Naive thymus-derived CD4-positive, alpha-beta T cell (primary cell): ENCODE measurements around the gene FIGN. TPM values are rescaled to one million over a fixed set of nuclear protein-coding genes. Genes with fewer than 3 reads are reported as not detected.

Source experiments
- ATAC-seq: fragments of 150-1000 bp; cut with Tn5 transposase; 2 replicates; pipeline ENCODE4 v1.10.0; 2021; ENCODE audit warnings: mild to moderate bottlenecking, moderate library complexity
- CTCF ChIA-PET: fragments of 350-600 bp; sonication (Branson Sonifier 250); formaldehyde crosslinking; loops from one replicate; lab custom pipeline; 2021; ENCODE audit warnings: antibody characterized with exemption; lab: Charles Lee
- POLR2A ChIA-PET: fragments of 350-600 bp; sonication (Branson Sonifier 250); formaldehyde crosslinking; loops from one replicate; lab custom pipeline; 2021; ENCODE audit warnings: antibody characterized with exemption, inconsistent platforms; lab: Charles Lee
- DNase-seq, 9 donors: peaks; one replicate each; pipeline versions ENCODE4 v3.0.0 to v3.0.0-alpha.2; 2020 to 2022; ENCODE audit warnings: mixed read lengths in 1 of 9
- H3K27ac ChIP-seq: one replicate; pipeline ENCODE4 v1.7.0; 2013; ENCODE audit warnings: mild to moderate bottlenecking, low read depth, low read length, moderate library complexity
- H3K27me3 ChIP-seq, 2 donors: one replicate each; pipeline ENCODE4 v1.7.0; 2013; ENCODE audit warnings: low read length in 2 of 2, mild to moderate bottlenecking in 2 of 2, moderate library complexity in 2 of 2; ENCODE audit not compliant: control insufficient read depth in 2 of 2, insufficient read depth in 2 of 2
- H3K36me3 ChIP-seq, 3 experiments: 1 replicate in 2 of 3; 2 replicates in 1 of 3; pipeline ENCODE4 v1.7.0; 2013; ENCODE audit warnings: low read length in 3 of 3, mild to moderate bottlenecking in 3 of 3, moderate library complexity in 1 of 3; ENCODE audit not compliant: insufficient read depth in 3 of 3, control insufficient read depth in 2 of 3
- H3K4me1 ChIP-seq, 2 donors: one replicate each; pipeline ENCODE4 v1.7.0; 2013; ENCODE audit warnings: low read length in 2 of 2, mild to moderate bottlenecking in 2 of 2, moderate library complexity in 1 of 2; ENCODE audit not compliant: control insufficient read depth in 2 of 2, insufficient read depth in 2 of 2
- H3K4me3 ChIP-seq: 2 replicates; pipeline ENCODE4 v1.7.0; 2013; ENCODE audit warnings: mild to moderate bottlenecking, low read length
- H3K9me3 ChIP-seq, 3 experiments: 1 replicate in 2 of 3; 2 replicates in 1 of 3; pipeline ENCODE4 v1.7.0; 2013; ENCODE audit warnings: low read length in 3 of 3; ENCODE audit not compliant: control insufficient read depth in 2 of 3
- H3K27ac Mint-ChIP-seq, 9 donors: one replicate each; pipeline ENCODE4 v1.8.0; 2020 to 2022; ENCODE audit warnings: mixed read lengths in 9 of 9, mild to moderate bottlenecking in 8 of 9, moderate library complexity in 5 of 9, inconsistent platforms in 2 of 9
- H3K27me3 Mint-ChIP-seq, 5 donors: one replicate each; pipeline ENCODE4 v1.8.0; 2021 to 2022; ENCODE audit warnings: mixed read lengths in 5 of 5, mild to moderate bottlenecking in 1 of 5
- H3K36me3 Mint-ChIP-seq, 5 donors: one replicate each; pipeline ENCODE4 v1.8.0; 2020 to 2022; ENCODE audit warnings: mixed read lengths in 5 of 5, mild to moderate bottlenecking in 3 of 5, inconsistent platforms in 1 of 5
- H3K4me1 Mint-ChIP-seq, 7 donors: one replicate each; pipeline ENCODE4 v1.8.0; 2020 to 2022; ENCODE audit warnings: mixed read lengths in 7 of 7, mild to moderate bottlenecking in 3 of 7, inconsistent platforms in 1 of 7
- H3K4me3 Mint-ChIP-seq, 10 donors: one replicate each; pipeline ENCODE4 v1.8.0; 2020 to 2022; ENCODE audit warnings: mild to moderate bottlenecking in 10 of 10, mixed read lengths in 10 of 10, moderate library complexity in 6 of 10, inconsistent platforms in 2 of 10
- H3K9me3 Mint-ChIP-seq, 11 donors: one replicate each; pipeline ENCODE4 v1.8.0; 2020 to 2022; ENCODE audit warnings: mixed read lengths in 11 of 11, mild to moderate bottlenecking in 4 of 11, inconsistent platforms in 1 of 11, moderate library complexity in 1 of 11
- intact Hi-C, 2 donors: fragments of 100-400 bp; cut with micrococcal nuclease; formaldehyde crosslinking; loops; one replicate each; pipeline ENCODE4 v1.15.1; 2023
- polyA plus RNA-seq, 2 donors: library from polyadenylated mRNA; unstranded; fragments of 300-500 nt; fragmentation: Illumina TruSeq; gene quantifications; one replicate each; pipeline ENCODE4 v1.2.3, GENCODE V29; 2021
- total RNA-seq, 6 experiments: library from RNA in 5 of 6; stranded (reverse) in 5 of 6; gene quantifications; 1 replicate in 5 of 6; 2 replicates in 1 of 6; pipeline ENCODE4 v1.2.3 and lab custom pipeline; 2021 to 2026

Gene FIGN
- total and polyA plus RNA-seq, 7 experiments from 2014 or later: 0.05 TPM; not detected in 6

DNA sequence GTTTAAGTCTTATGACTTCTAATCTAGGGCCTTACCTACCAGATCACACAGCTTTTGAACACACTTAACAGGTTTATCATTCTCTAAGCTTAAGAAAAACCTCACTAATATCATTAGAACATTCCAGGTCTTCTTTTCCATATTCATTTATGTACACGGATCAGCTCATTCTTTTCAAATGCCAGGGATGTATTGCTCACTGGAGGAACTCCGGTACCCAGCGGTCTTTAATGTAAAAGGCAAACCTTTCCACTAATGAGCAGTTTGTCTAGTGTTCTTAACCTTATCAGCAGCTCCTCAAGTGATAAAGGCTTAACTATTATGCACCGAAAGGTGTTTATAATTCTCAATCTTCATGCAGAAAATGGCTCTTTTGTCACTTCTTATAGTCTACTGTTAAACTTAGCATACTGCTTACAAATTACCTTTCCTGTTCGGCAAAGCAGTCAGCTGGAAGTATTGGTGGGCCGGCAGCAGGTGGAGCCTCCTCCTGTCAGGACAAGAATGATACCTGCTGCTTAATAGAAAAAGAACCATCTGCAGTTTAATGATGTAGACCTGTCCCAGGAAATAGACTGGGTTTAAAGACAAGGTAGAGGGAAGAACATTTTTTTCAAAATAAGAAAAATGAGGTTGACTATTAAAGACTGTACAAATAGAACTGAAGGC is 142.7 kb downstream of the FIGN start:
- no peaks in the 10 kb centered on the region for H3K4me1 ChIP-seq
- Mint-ChIP-seq H3K27ac (no peak overlapping the region), H3K27me3 (no peaks in the 10 kb centered on the region), H3K4me1 (no peaks in the 10 kb centered on the region), H3K9me3 (peaks cover 0 to 4% (median 0%) of the 10 kb centered on the region in 11 donors), H3K36me3 (no peaks in the 10 kb centered on the region), H3K4me3 (no peak overlapping the region)
- no peaks in the 10 kb centered on the region for H3K27me3 ChIP-seq
- H3K4me3 ChIP-seq: no peak overlapping the region
- ChIA-PET CTCF (no interaction called here), POLR2A (no interaction called here)
- H3K36me3 ChIP-seq: no peaks in the 10 kb centered on the region
- H3K27ac ChIP-seq: no peak overlapping the region
- DNase-seq (no peak), ATAC-seq (no peak)
- intact Hi-C loops: no loop called here
- no peaks in the 10 kb centered on the region for H3K9me3 ChIP-seq

GRCh38 chr2:163591461-163591860 is 144.3 kb downstream of the FIGN start:
- H3K27ac Mint-ChIP-seq: no peak overlapping the region
- no peaks in the 10 kb centered on the region for H3K27me3 Mint-ChIP-seq
- Histone ChIP-seq H3K4me1 (no peaks in the 10 kb centered on the region), H3K27me3 (no peaks in the 10 kb centered on the region), H3K27ac (no peak overlapping the region), H3K4me3 (no peak overlapping the region), H3K9me3 (no peaks in the 10 kb centered on the region), H3K36me3 (no peaks in the 10 kb centered on the region)
- ChIA-PET POLR2A (no interaction called here), CTCF (no interaction called here)
- no peaks in the 10 kb centered on the region for H3K36me3 Mint-ChIP-seq
- intact Hi-C loops: no loop called here
- DNase-seq (no peak), ATAC-seq (no peak)
- H3K4me1 Mint-ChIP-seq: no peaks in the 10 kb centered on the region
- H3K9me3 Mint-ChIP-seq: peaks cover 0 to 4% (median 0%) of the 10 kb centered on the region in 11 donors
- H3K4me3 Mint-ChIP-seq: no peak overlapping the region

DNA sequence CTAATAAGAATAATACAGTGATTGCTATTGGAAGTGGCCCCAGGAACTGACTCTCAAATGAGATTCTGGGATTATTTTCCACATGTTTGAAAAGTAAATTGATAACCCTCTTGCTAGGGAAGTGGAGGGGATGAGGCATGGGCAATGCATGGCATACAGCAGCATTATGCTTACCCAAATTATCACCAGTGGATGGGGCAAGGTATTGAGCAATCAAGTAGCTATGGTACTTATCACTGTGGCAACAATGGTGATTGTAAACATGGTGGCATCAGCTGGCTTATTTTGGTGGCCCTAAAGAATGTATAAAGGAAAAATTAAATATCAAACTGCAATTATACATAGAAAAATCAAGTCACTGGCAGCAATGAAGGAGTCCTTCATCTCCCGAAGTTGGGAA is 155.1 kb downstream of the FIGN start:
- ChIA-PET POLR2A (no interaction called here), CTCF (no interaction called here)
- H3K27me3 ChIP-seq: no peaks in the 10 kb centered on the region
- DNase-seq (no peak), ATAC-seq (no peak)
- Mint-ChIP-seq H3K36me3 (no peaks in the 10 kb centered on the region), H3K27ac (no peak overlapping the region), H3K27me3 (no peaks in the 10 kb centered on the region), H3K4me1 (no peaks in the 10 kb centered on the region), H3K4me3 (no peak overlapping the region), H3K9me3 (peaks cover 0 to 19% (median 4%) of the 10 kb centered on the region in 11 donors)
- H3K4me3 ChIP-seq: no peak overlapping the region
- no peaks in the 10 kb centered on the region for H3K4me1 ChIP-seq
- H3K9me3 ChIP-seq: no peaks in the 10 kb centered on the region
- intact Hi-C loops: no loop called here
- no peak overlapping the region for H3K27ac ChIP-seq
- H3K36me3 ChIP-seq: no peaks in the 10 kb centered on the region

- H3K27ac ChIP-seq: no peak overlapping the region
- no peaks in the 10 kb centered on the region for H3K27me3 ChIP-seq
- ChIA-PET POLR2A (no interaction called here), CTCF (no interaction called here)
- no peaks in the 10 kb centered on the region for H3K27me3 Mint-ChIP-seq
- intact Hi-C loops: no loop called here
- H3K36me3 ChIP-seq: no peaks in the 10 kb centered on the region
- ATAC-seq: no peak
- no peaks in the 10 kb centered on the region for H3K36me3 Mint-ChIP-seq
- DNase-seq: no peak
- H3K4me3 Mint-ChIP-seq: no peak overlapping the region
- no peaks in the 10 kb centered on the region for H3K4me1 ChIP-seq
- no peaks in the 10 kb centered on the region for H3K4me1 Mint-ChIP-seq
- no peaks in the 10 kb centered on the region for H3K9me3 ChIP-seq
- no peak overlapping the region for H3K27ac Mint-ChIP-seq
- H3K9me3 Mint-ChIP-seq: peaks cover 0 to 21% (median 3%) of the 10 kb centered on the region in 11 donors
- no peak overlapping the region for H3K4me3 ChIP-seq
Observed at GRCh38 chr2:163574309-163574708, 161.5 kb downstream of the FIGN start.

GRCh38 chr2:163573652-163574051 is 162.2 kb downstream of the FIGN start:
- H3K9me3 Mint-ChIP-seq: peaks cover 0 to 17% (median 0%) of the 10 kb centered on the region in 11 donors
- Histone ChIP-seq H3K4me3 (no peak overlapping the region), H3K4me1 (no peaks in the 10 kb centered on the region), H3K9me3 (no peaks in the 10 kb centered on the region), H3K36me3 (no peaks in the 10 kb centered on the region), H3K27ac (no peak overlapping the region), H3K27me3 (no peaks in the 10 kb centered on the region)
- H3K4me3 Mint-ChIP-seq: no peak overlapping the region
- CTCF ChIA-PET: no interaction called here
- H3K36me3 Mint-ChIP-seq: no peaks in the 10 kb centered on the region
- no peaks in the 10 kb centered on the region for H3K27me3 Mint-ChIP-seq
- POLR2A ChIA-PET: no interaction called here
- intact Hi-C loops: no loop called here
- ATAC-seq (no peak), DNase-seq (no peak)
- no peak overlapping the region for H3K27ac Mint-ChIP-seq
- no peaks in the 10 kb centered on the region for H3K4me1 Mint-ChIP-seq

- no peaks in the 10 kb centered on the region for H3K36me3 ChIP-seq
- no peaks in the 10 kb centered on the region for H3K9me3 ChIP-seq
- Mint-ChIP-seq H3K36me3 (no peaks in the 10 kb centered on the region), H3K27me3 (no peaks in the 10 kb centered on the region), H3K9me3 (peaks cover 0 to 16% (median 0%) of the 10 kb centered on the region in 11 donors), H3K4me3 (no peak overlapping the region), H3K4me1 (no peaks in the 10 kb centered on the region), H3K27ac (no peak overlapping the region)
- no peaks in the 10 kb centered on the region for H3K4me1 ChIP-seq
- H3K4me3 ChIP-seq: no peak overlapping the region
- ChIA-PET CTCF (no interaction called here), POLR2A (no interaction called here)
- no peak overlapping the region for H3K27ac ChIP-seq
- no peak for ATAC-seq
- intact Hi-C loops: no loop called here
- DNase-seq: no peak
- H3K27me3 ChIP-seq: no peaks in the 10 kb centered on the region
Observed at GRCh38 chr2:163572850-163573249, 163.0 kb downstream of the FIGN start.

- Mint-ChIP-seq H3K27me3 (no peaks in the 10 kb centered on the region), H3K36me3 (no peaks in the 10 kb centered on the region), H3K9me3 (peaks cover 0 to 14% (median 0%) of the 10 kb centered on the region in 11 donors), H3K4me1 (no peaks in the 10 kb centered on the region), H3K27ac (no peak overlapping the region), H3K4me3 (no peak overlapping the region)
- ChIA-PET CTCF (no interaction called here), POLR2A (no interaction called here)
- H3K9me3 ChIP-seq: no peaks in the 10 kb centered on the region
- no peaks in the 10 kb centered on the region for H3K4me1 ChIP-seq
- no peak overlapping the region for H3K4me3 ChIP-seq
- intact Hi-C loops: no loop called here
- ATAC-seq (no peak), DNase-seq (no peak)
- no peaks in the 10 kb centered on the region for H3K36me3 ChIP-seq
- no peak overlapping the region for H3K27ac ChIP-seq
- no peaks in the 10 kb centered on the region for H3K27me3 ChIP-seq
Observed at GRCh38 chr2:163571423-163572102, 164.2 kb downstream of the FIGN start.
